ENCODE results near the gene SEC63.
A peak's percentile ranks its signal among the peaks of the same experiment; 100 is the strongest.
"Not testable (repeated sequence)": the region's sequence is repeated elsewhere in the genome, so short reads cannot be mapped to it uniquely, and the experiment has no call there.

The SEC63 gene

DNA sequence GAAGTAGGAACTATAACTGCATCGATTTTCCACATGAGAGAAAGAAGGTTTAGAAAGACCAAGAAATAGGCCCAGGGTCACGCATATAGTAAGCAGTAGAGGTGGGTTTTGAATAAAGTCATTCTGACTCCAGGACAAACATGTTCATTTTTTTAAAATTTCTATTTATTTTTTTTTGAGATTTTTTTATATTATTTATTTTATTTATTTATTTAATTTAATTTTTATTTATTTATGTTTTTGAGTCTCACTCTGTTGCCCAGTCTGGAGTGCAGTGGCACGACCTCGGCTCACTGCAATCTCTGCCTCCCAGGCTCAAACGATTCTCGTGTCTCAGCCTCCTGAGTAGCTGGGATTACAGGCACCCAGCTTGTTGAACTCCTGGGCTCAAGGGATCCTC, 13.2 kb upstream of the SEC63 start:
- DNase-seq: no peak

DNA sequence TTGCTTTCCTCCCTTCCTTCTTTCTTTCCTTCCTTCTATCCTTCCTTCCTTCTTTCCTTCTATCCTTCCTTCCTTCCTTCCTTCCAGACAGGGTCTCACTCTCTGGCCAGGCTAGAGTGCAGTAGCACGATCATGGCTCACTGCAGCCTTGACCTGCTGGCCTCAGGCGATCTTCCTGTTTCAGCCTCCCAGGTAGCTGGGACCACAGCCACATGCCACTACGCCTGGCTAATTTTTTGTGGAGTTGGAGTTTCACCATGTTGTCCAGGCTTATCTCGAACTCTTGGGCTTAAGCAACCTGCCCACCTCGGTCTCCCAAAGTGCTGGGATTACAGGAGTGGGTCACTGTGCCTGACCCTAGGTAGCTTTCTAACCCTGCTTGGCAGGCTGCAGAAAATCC, 12.2 kb upstream of the SEC63 start:
- no peak for DNase-seq

DNA sequence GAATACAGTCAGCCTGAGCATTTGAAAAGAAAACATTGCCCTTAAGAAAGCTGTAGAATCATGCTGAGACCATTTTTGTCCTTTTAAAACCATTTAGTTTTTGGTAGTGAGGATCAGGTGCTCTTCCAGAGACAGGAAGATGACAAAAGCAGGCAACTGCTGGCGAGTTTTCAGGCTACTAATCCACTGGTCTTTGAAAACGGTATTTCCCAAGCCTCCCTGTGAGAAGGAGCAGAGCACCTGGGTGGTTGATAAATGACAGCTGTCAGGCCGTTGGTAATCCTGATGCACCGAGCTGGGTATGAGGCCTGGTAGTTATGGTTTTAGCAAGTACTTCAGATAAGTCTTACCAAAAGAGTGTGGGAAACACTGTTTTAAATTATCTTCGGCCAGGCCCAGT, 10.1 kb upstream of the SEC63 start:
- no peak for DNase-seq

GRCh38 chr6:107965746-107966145, 7.7 kb upstream of the SEC63 start:
- DNase-seq: no peak

DNA sequence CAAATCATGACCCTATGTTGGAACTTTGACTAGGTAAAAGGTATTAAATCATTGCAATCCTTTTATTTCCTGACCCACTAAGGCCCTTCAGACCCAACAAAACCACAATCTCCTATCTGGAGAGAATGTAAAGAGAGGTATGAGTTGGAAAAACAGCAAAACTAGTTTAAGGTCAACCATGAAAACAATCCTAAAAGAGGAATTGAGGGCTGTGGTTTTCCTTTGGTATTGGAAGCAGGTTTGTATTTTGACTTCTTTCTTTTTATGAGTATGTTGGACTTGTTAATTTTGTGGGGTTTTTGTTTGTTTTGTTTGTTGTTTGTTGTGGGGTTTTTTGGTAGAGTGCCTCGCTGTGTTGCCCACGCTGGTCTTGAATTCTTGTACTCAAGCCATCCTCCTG, 4.7 kb upstream of the SEC63 start:
- no peak for DNase-seq

GRCh38 chr6:107959392-107959791, 1.4 kb upstream of the SEC63 start:
- DNase-seq: no peak

GRCh38 chr6:107958689-107959362, 818 bp upstream of the SEC63 start:
- not testable (repeated sequence) for DNase-seq

DNA sequence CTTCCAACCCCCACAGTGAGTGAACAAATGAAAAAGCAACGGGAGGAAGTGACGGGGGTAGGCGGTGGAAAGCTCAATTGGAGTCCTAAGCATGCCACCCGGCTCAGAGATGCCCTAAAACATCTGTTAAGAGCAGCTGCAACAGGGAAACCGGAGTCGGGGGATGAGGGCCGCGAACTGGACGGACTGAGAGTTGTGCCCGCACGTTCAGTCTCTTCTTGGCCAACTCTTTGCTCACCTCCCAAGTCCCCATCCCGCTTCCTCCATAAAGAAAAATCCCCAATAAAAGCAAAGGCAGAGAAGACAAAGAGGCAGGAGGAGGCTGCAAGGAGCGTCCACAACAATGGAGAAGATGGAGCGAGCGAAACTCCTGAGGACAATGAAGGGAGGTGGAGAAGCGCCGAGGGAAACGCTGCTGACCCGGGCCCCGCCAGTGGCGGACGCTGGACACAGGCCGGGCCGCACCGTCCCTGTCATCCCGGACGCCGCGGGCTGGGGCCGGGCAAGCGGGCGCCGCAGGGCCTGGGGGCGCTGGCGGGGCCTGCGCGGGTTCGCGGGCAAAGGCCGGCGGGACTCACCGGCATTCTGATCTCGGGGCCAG, 600 bp downstream of the SEC63 start:
- DNase-seq: peak; percentile 39

- peak; percentile 20 for DNase-seq
Observed at GRCh38 chr6:107956586-107957307, 1.3 kb downstream of the SEC63 start.

DNA sequence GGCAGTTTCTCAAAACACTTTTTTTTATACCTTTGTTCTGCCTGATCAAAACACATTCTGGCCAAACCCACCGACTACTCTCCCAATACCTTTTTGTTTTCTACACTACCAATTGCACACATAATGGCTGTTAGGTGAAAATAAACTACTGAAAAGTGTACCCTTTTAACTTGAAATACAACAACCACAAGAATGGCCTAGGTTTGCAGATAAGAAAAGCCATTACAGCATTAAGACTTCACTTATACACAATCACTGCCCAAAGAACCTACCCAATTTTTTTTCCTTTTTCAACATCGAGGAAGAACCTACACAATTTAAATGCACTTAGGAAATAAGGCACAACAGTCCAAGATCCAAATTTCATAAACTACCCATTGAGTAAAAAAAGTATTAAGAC, 1.8 kb downstream of the SEC63 start:
- no peak for DNase-seq

DNA sequence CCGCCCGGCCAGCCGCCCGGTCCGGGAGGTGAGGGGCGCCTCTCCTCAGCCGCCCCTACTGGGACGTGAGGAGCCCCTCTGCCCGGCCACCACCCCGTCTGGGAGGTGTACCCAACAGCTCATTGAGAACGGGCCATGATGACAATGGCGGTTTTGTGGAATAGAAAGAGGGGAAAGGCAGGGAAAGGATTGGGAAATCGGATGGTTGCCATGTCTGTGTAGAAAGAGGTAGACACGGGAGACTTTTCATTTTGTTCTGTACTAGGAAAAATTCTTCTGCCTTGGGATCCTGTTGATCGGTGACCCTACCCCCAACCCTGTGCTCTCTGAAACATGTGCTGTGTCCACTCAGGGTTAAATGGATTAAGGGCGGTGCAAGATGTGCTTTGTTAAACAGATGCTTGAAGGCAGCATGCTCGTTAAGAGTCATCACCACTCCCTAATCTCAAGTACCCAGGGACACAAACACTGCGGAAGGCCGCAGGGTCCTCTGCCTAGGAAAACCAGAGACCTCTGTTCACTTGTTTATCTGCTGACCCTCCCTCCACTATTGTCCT, 4.1 kb downstream of the SEC63 start:
- not testable (repeated sequence) for DNase-seq

GRCh38 chr6:107943626-107944439, 14.2 kb downstream of the SEC63 start:
- no peak for DNase-seq

GRCh38 chr6:107942142-107942541, 15.9 kb downstream of the SEC63 start:
- DNase-seq: no peak

- no peak for DNase-seq
Observed at GRCh38 chr6:107941627-107942026, 16.4 kb downstream of the SEC63 start.

DNA sequence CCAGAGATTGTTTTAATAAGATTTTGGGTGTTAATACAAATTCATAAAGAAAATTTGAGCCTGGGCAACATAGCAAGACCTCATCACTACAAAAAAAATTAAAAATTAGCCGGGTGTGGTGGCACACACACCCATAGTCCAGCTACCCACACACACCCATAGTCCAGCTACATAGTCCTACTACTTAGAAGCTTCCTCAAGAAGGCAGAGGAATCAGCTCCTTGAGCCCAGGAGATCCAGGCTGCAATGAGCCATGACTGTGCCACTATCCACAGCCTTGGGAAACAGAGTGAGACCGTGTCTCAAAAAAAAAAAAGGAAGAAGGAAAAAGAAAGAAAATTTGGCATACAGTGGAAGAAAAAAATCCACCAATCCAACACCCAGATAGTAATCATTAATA, 16.8 kb downstream of the SEC63 start:
- DNase-seq: no peak

DNA sequence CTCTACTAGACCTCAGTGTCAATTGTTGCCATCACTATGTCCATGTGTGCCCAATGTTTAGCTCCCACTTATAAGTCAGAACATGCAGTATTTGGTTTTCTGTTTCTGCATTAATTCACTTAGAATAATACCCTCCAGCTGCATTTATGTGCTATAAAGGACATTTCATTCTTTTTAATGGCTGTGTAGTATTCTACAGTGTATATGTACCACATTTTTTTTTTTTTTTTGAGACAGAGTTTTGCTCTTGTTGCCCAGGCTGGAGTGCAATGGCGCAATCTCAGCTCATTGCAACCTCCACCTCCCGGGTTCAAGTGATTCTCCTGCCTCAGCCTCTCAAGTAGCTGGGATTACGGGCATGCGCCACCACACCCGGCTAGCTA, 21.1 kb downstream of the SEC63 start:
- not testable (repeated sequence) for DNase-seq

- no peak for DNase-seq
Observed at GRCh38 chr6:107936162-107936909, 21.7 kb downstream of the SEC63 start.

DNA sequence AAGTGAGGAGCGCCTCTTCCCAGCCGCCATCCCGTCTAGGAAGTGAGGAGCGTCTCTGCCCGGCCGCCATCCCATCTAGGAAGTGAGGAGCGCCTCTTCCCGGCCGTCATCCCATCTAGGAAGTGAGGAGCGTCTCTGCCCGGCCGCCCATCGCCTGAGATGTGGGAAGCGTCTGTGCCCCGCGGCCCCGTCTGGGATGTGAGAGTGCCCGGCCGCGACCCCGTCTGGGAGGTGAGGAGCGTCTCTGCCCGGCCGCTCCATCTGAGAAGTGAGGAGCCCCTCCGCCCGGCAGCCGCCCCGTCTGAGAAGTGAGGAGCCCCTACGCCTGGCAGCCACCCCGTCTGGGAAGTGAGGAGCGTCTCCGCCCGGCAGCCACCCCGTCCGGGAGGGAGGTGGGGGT, 23.8 kb downstream of the SEC63 start:
- not testable (repeated sequence) for DNase-seq

- no peak for DNase-seq
Observed at GRCh38 chr6:107932580-107932979, 25.4 kb downstream of the SEC63 start.

DNA sequence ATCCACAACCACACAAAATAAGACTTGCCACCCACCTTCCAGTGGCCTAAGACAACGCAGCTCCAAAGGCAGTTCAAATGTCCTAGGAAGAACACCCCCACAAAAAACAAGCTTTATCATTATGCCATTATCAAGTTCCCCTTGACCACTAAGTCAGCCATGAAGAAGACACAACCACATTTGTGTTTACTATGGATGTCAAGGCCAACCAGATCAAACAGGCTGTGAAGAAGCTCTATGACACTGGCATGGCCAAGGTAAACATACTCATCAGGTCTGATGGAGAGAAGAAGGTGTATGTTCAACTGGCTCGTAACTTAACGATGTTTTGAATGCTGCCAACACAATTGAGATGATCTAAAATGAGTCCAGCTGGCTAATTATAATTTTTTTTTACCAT, 26.1 kb downstream of the SEC63 start:
- DNase-seq: no peak

DNA sequence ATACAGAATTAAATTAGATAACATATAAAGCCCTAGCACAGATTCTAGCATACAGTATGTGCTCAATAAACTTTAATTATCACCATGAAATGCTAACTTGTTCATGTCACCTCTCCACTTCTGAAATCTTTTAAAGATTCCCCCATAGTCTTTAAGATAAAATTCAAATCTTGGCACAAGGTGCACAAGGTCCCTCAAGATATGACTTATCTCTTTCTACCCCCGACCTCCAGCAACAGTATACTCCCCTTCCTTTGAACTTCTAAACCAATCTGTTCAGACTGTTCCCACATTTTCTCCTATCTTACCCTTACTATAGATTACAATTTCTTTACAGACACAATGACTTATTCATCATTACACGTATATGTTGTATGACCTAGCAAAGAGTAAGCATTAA, 29.0 kb downstream of the SEC63 start:
- no peak for DNase-seq

Data from NCI-H1105 treated with DMSO at 0.1 percent for 48 hours (cell line).